Smooth muscle cell (in vitro differentiated cells): ENCODE measurements around the gene COX19. TPM values are rescaled to one million over a fixed set of nuclear protein-coding genes. Genes with fewer than 3 reads are reported as not detected.

Experiments
- DNase-seq: peaks from one replicate; lab custom pipeline; 2025; ENCODE audit not compliant: unreplicated experiment; lab: John Stamatoyannopoulos, UW
- H2AFZ ChIP-seq: fragments of 200-600 bp; sonication (generic); 2 replicates; pipeline ENCODE4 v1.6.0; 2016; ENCODE audit warnings: antibody characterized with exemption, low read depth, mild to moderate bottlenecking
- H3F3A ChIP-seq: fragments of 200-600 bp; sonication (generic); 2 replicates; pipeline ENCODE4 v1.6.0; 2017; ENCODE audit warnings: antibody characterized with exemption, low read depth
- H3K27ac ChIP-seq: fragments of 200-600 bp; sonication (generic); 2 replicates; pipeline ENCODE4 v1.5.1; 2016; ENCODE audit warnings: low read depth, mild to moderate bottlenecking
- H3K27me3 ChIP-seq: fragments of 200-600 bp; sonication (generic); 2 replicates; pipeline ENCODE4 v1.6.1; 2016; ENCODE audit warnings: low read depth, mild to moderate bottlenecking
- H3K36me3 ChIP-seq: fragments of 200-600 bp; sonication (generic); 2 replicates; pipeline ENCODE4 v1.5.1; 2016; ENCODE audit warnings: low read depth
- H3K4me1 ChIP-seq: fragments of 200-600 bp; sonication (generic); 2 replicates; pipeline ENCODE4 v1.5.1; 2016; ENCODE audit warnings: low read depth
- H3K4me2 ChIP-seq: fragments of 200-600 bp; sonication (generic); 2 replicates; pipeline ENCODE4 v1.6.0; 2016; ENCODE audit warnings: mild to moderate bottlenecking
- H3K4me3 ChIP-seq: fragments of 200-600 bp; sonication (generic); 2 replicates; pipeline ENCODE4 v1.5.1; 2016; ENCODE audit warnings: mild to moderate bottlenecking
- H3K79me2 ChIP-seq: fragments of 200-600 bp; sonication (generic); 2 replicates; pipeline ENCODE4 v1.6.0; 2016; ENCODE audit warnings: low read depth, mild to moderate bottlenecking
- H3K9ac ChIP-seq: fragments of 200-600 bp; sonication (generic); 2 replicates; pipeline ENCODE4 v1.6.0; 2016; ENCODE audit warnings: low read depth
- H3K9me3 ChIP-seq: fragments of 200-600 bp; sonication (generic); replicated peaks from 2 replicates; pipeline ENCODE4 v1.5.1; 2016; ENCODE audit warnings: low read depth
- H4K20me1 ChIP-seq: fragments of 200-600 bp; sonication (generic); 2 replicates; pipeline ENCODE4 v1.6.0; 2016; ENCODE audit warnings: low read depth
- WGBS: methylation state at CpG from one replicate; pipeline ENCODE4 v1.1.7; 2016; ENCODE audit warnings: low lambda C conversion rate; 5-methylcytosine and 5-hydroxymethylcytosine counted together
- polyA plus RNA-seq: library from polyadenylated mRNA; unstranded; fragments of >200 nt; fragmentation: Nextera tagmentation; extraction: Ambion mirVana; gene quantifications from 2 replicates; pipeline ENCODE4 v1.2.1, GENCODE V29; 2016
- total RNA-seq: library from RNA; depleted of rRNA; stranded (reverse); fragments of >200 nt; gene quantifications from 2 replicates; pipeline ENCODE4 v1.2.3, GENCODE V29; 2014
- TF ChIP-seq, protein P1 (sequence below): fragments of 200-600 bp; sonication (generic); IDR thresholded peaks from 2 replicates; pipeline ENCODE4 v1.5.1; 2017; ENCODE audit warnings: borderline replicate concordance, mild to moderate bottlenecking, antibody characterized with exemption; ENCODE audit not compliant: insufficient read depth, poor library complexity, severe bottlenecking

The COX19 gene
- total and polyA plus RNA-seq, 2 experiments from 2014 or later, result 10.0 to 10.4 TPM

DNA sequence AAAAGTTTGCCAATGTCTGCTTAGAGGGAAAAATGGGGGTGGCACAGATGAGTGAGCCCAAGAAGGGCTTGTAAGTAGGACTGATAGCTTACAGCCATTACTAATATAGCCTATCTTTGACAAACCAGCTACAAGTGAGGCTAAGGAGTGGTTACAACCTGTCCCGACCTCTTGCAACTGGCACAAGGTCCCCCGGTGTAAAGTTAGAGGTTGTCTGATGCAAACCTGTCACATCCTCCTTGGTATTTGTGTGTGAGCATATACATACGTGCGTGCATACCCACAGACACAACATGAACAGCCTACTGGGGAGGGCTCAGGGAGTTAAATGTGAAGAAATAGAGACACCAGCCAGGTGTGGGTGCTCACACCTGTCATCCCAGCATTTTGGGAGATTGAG, 35.5 kb downstream of the COX19 start:
- no peaks in the 10 kb centered on the region for H3K36me3 ChIP-seq
- peaks cover 14% of the 10 kb centered on the region for H3K27me3 ChIP-seq
- H3K9me3 ChIP-seq, result no peaks in the 10 kb centered on the region
- DNase-seq, result no peak
- TF ChIP-seq, protein P1, sequence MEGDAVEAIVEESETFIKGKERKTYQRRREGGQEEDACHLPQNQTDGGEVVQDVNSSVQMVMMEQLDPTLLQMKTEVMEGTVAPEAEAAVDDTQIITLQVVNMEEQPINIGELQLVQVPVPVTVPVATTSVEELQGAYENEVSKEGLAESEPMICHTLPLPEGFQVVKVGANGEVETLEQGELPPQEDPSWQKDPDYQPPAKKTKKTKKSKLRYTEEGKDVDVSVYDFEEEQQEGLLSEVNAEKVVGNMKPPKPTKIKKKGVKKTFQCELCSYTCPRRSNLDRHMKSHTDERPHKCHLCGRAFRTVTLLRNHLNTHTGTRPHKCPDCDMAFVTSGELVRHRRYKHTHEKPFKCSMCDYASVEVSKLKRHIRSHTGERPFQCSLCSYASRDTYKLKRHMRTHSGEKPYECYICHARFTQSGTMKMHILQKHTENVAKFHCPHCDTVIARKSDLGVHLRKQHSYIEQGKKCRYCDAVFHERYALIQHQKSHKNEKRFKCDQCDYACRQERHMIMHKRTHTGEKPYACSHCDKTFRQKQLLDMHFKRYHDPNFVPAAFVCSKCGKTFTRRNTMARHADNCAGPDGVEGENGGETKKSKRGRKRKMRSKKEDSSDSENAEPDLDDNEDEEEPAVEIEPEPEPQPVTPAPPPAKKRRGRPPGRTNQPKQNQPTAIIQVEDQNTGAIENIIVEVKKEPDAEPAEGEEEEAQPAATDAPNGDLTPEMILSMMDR, result no peak
- no peaks in the 10 kb centered on the region for H3F3A ChIP-seq
- no peak overlapping the region for H3K9ac ChIP-seq
- no peaks in the 10 kb centered on the region for H4K20me1 ChIP-seq
- no peak overlapping the region for H2AFZ ChIP-seq
- H3K4me1 ChIP-seq, result no peaks in the 10 kb centered on the region
- no peak overlapping the region for H3K4me3 ChIP-seq
- no peak overlapping the region for H3K4me2 ChIP-seq
- H3K27ac ChIP-seq, result no peak overlapping the region
- no peaks in the 10 kb centered on the region for H3K79me2 ChIP-seq
- over 99% methylated on average over 4 of the region's 4 CpGs for WGBS

DNA sequence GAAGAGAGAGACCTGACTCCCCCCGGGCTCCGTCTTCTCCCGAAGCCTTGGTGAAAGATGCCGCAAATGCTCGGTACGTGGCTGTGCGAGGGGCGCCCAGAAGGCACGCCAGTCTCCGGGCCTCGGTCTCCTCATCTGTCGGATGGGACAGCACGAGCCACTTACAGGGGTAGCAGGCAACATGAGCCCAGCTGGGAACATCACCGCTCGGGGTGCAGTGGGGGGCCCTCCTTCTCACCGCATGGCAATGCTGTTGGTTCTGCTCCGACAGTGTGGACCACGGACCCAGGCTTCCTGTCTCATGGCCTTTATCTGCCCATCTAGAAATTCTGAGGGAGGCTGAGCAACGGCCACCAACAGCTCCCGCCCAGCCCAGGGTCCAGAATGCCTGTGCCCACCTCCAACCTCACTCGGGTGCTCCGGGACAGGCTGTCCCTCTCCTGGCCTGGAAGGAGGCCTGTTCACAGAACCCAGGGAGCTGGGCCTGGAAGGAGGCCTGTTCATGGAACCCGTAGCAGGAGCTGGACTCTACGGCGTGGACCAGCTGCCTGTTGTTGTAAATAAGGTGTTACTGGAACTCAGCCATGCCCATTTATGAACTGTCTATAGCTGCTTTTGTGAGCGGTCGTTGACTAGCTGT, 36.7 kb downstream of the COX19 start:
- Histone ChIP-seq H3K4me1 (no peaks in the 10 kb centered on the region), H3K79me2 (no peaks in the 10 kb centered on the region), H3K9ac (no peak overlapping the region), H4K20me1 (no peaks in the 10 kb centered on the region), H3K36me3 (no peaks in the 10 kb centered on the region), H3K27me3 (peaks cover 14% of the 10 kb centered on the region), H3F3A (no peaks in the 10 kb centered on the region), H2AFZ (no peak overlapping the region), H3K9me3 (no peaks in the 10 kb centered on the region), H3K4me2 (no peak overlapping the region), H3K4me3 (no peak overlapping the region), H3K27ac (no peak overlapping the region)
- no peak for DNase-seq
- 90% methylated on average over 27 of the region's 27 CpGs for WGBS
- TF ChIP-seq, protein P1, result no peak

DNA sequence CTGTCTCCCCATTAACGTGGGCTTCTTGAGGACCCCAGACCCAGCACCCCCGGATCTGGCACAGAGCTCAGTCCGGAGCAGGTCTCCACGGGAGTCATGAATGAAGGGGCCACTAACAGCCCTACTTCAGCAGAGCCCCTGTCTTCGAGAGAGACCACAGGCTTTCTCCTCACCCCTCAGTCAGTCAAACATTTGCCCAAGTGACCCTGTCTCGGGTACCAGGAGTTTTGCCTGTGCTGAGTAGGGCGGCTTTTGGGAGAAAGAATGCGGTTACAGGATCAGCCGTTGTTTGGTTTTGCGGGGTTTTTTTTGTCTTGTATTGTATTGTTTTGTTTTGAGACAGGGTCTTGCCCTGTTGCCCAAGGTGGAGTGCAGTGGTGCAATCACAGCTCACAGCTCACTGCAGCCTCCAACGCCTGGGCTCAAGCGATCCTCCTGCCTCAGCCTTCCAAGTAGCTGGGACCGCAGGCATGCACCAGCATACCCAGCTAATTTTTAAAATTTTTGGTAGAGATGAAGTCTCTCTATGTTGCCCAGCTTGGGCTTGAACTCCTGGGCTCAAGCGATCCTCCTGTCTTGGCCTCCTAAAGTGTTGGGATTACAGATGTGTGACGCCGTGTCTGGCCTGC, 37.4 kb downstream of the COX19 start:
- Histone ChIP-seq H3K4me1 (no peaks in the 10 kb centered on the region), H3K9me3 (no peaks in the 10 kb centered on the region), H3K27ac (no peak overlapping the region), H3K4me2 (no peak overlapping the region), H3K4me3 (no peak overlapping the region), H3K36me3 (no peaks in the 10 kb centered on the region), H4K20me1 (no peaks in the 10 kb centered on the region), H3K27me3 (peaks cover 14% of the 10 kb centered on the region), H3F3A (no peaks in the 10 kb centered on the region), H3K9ac (no peak overlapping the region), H3K79me2 (no peaks in the 10 kb centered on the region), H2AFZ (no peak overlapping the region)
- 95% methylated on average over 16 of the region's 16 CpGs for WGBS
- no peak for DNase-seq
- TF ChIP-seq, protein P1, result no peak
